B cell (primary cell): ENCODE data around the gene C2CD4C. TPM values are rescaled to one million over a fixed set of nuclear protein-coding genes. Genes with fewer than 3 reads are reported as not detected.

Experiments used
- ATAC-seq: fragments of 200-7000 bp; cut with Tn5 transposase; one replicate; pipeline ENCODE4 v1.10.0; 2021; ENCODE audit warnings: low read depth, mild to moderate bottlenecking, moderate number of reproducible peaks, moderate library complexity
- CTCF ChIA-PET: fragments of 350-600 bp; sonication (Branson Sonifier 250); formaldehyde crosslinking; loops from one replicate; lab custom pipeline; 2021; ENCODE audit warnings: antibody characterized with exemption, inconsistent platforms; lab: Charles Lee
- POLR2A ChIA-PET: fragments of 350-600 bp; sonication (Branson Sonifier 250); formaldehyde crosslinking; loops from one replicate; lab custom pipeline; 2021; ENCODE audit warnings: antibody characterized with exemption; lab: Charles Lee
- DNase-seq: peaks from one replicate; pipeline ENCODE4 v3.0.0; 2013
- H2AFZ ChIP-seq: 2 replicates; pipeline ENCODE4 v1.6.1; 2012; ENCODE audit warnings: mild to moderate bottlenecking, low read depth, low read length; ENCODE audit not compliant: insufficient read depth, poor library complexity, severe bottlenecking
- H3K27ac ChIP-seq, 2 donors: 1 replicate in 1 of 2; 2 replicates in 1 of 2; pipeline ENCODE4 v1.5.1; 2012 to 2013; ENCODE audit warnings: low read length in 2 of 2, mild to moderate bottlenecking in 2 of 2, moderate library complexity in 1 of 2
- H3K27me3 ChIP-seq, 4 experiments: fragments of 200-600 bp in 1 of 4; sonication (generic) in 1 of 4; replicated peaks in 1 of 4; 1 replicate in 2 of 4; 2 replicates in 2 of 4; pipeline versions ENCODE4 v1.6.1 to v1.7.0; 2013 to 2016; ENCODE audit warnings: low read length in 3 of 4, mild to moderate bottlenecking in 2 of 4, mixed read lengths in 1 of 4, moderate library complexity in 1 of 4; ENCODE audit not compliant: insufficient read depth in 4 of 4, control insufficient read depth in 3 of 4; ENCODE audit errors: control extremely low read depth in 1 of 4
- H3K36me3 ChIP-seq, 2 experiments: replicated peaks in 1 of 2; 1 replicate in 1 of 2; 2 replicates in 1 of 2; pipeline versions ENCODE4 v1.6.1 to v1.7.1; 2013; ENCODE audit warnings: low read length in 1 of 2; ENCODE audit not compliant: insufficient read depth in 2 of 2, control insufficient read depth in 1 of 2; ENCODE audit errors: control extremely low read depth in 1 of 2, extremely low read depth in 1 of 2
- H3K4me1 ChIP-seq, 2 donors: fragments of 200-600 bp in 1 of 2; sonication (generic) in 1 of 2; 1 replicate in 1 of 2; 2 replicates in 1 of 2; pipeline versions ENCODE4 v1.5.1 to v1.6.1; 2013 to 2017; ENCODE audit warnings: low read length in 2 of 2; ENCODE audit not compliant: control insufficient read depth in 2 of 2, insufficient read depth in 2 of 2
- H3K4me2 ChIP-seq: replicated peaks from 2 replicates; pipeline ENCODE3; 2012; ENCODE audit warnings: mild to moderate bottlenecking, low read depth, low read length; ENCODE audit not compliant: poor library complexity, severe bottlenecking
- H3K4me3 ChIP-seq, 5 experiments: fragments of 200-600 bp in 1 of 5; sonication (generic) in 1 of 5; 1 replicate in 3 of 5; 2 replicates in 2 of 5; pipeline versions ENCODE4 v1.5.1 to v1.7.0; 2011 to 2016; ENCODE audit warnings: low read length in 4 of 5, mild to moderate bottlenecking in 4 of 5, low read depth in 2 of 5, control low read depth in 1 of 5, moderate library complexity in 1 of 5; ENCODE audit not compliant: insufficient read depth in 1 of 5; ENCODE audit errors: control extremely low read depth in 1 of 5, extremely low read depth in 1 of 5
- H3K79me2 ChIP-seq: fragments of 200-600 bp; sonication (generic); one replicate; pipeline ENCODE4 v1.6.0; 2016; ENCODE audit warnings: low read length; ENCODE audit not compliant: control insufficient read depth, insufficient read depth
- H3K9ac ChIP-seq: fragments of 200-600 bp; sonication (generic); 2 replicates; pipeline ENCODE4 v1.6.1; 2017; ENCODE audit warnings: mild to moderate bottlenecking, low read length, moderate library complexity
- H3K9me3 ChIP-seq, 3 donors: one replicate each; pipeline versions ENCODE4 v1.6.1 to v1.7.1; 2013; ENCODE audit warnings: low read length in 2 of 3; ENCODE audit not compliant: control insufficient read depth in 2 of 3, insufficient read depth in 1 of 3; ENCODE audit errors: control extremely low read depth in 1 of 3
- H4K20me1 ChIP-seq: 2 replicates; pipeline ENCODE4 v1.6.0; 2012; ENCODE audit warnings: mild to moderate bottlenecking, low read length; ENCODE audit not compliant: insufficient read depth, control insufficient read depth, poor library complexity, severe bottlenecking
- H3K27ac Mint-ChIP-seq: one replicate; pipeline ENCODE4 v1.8.0; 2021; ENCODE audit warnings: mixed read lengths
- H3K27me3 Mint-ChIP-seq: one replicate; pipeline ENCODE4 v1.8.0; 2021; ENCODE audit warnings: mixed read lengths
- H3K4me1 Mint-ChIP-seq: one replicate; pipeline ENCODE4 v1.8.0; 2021; ENCODE audit warnings: mixed read lengths
- H3K4me3 Mint-ChIP-seq: one replicate; pipeline ENCODE4 v1.8.0; 2021; ENCODE audit warnings: mixed read lengths
- H3K9me3 Mint-ChIP-seq: one replicate; pipeline ENCODE4 v1.8.0; 2022; ENCODE audit warnings: mixed read lengths; ENCODE audit not compliant: insufficient read depth
- CTCF ChIP-seq: fragments of 200-600 bp; IDR thresholded peaks from one replicate; pipeline ENCODE4 v1.8.0; 2022; ENCODE audit warnings: antibody characterized with exemption, mild to moderate bottlenecking
- EZH2 ChIP-seq: IDR thresholded peaks from 2 replicates; pipeline ENCODE4 v1.6.1; 2012; ENCODE audit warnings: borderline replicate concordance, low read depth, mild to moderate bottlenecking, moderate library complexity, low read length; ENCODE audit not compliant: insufficient read depth, poor library complexity, severe bottlenecking
- WGBS: methylation state at CpG from one replicate; pipeline ENCODE4 v1.1.5; 2013; ENCODE audit warnings: missing lambda C conversion rate; ENCODE audit not compliant: insufficient coverage; 5-methylcytosine and 5-hydroxymethylcytosine counted together
- intact Hi-C: fragments of 100-400 bp; cut with micrococcal nuclease; formaldehyde crosslinking; loops from one replicate; pipeline ENCODE4 v1.10.0; 2022
- polyA plus RNA-seq: library from polyadenylated mRNA; depleted of rRNA; stranded (reverse); fragments of >200 nt; gene quantifications from 2 replicates; pipeline ENCODE4 v1.2.3, GENCODE V29; 2012
- total RNA-seq, 2 donors: library from RNA; stranded (reverse); fragments of 120-200 nt in 1 of 2; gene quantifications; 1 replicate in 1 of 2; 2 replicates in 1 of 2; pipeline versions ENCODE4 v1.2.3 to v1.2.4, GENCODE V29; 2013 to 2022

C2CD4C gene
- total and polyA plus RNA-seq, 2 donors (not counting 1 experiment from before 2014, with no cell fraction given), result not detected

GRCh38 chr19:392375-392970 lies 16.5 kb downstream of the C2CD4C start:
- Histone ChIP-seq H3K27ac (no peak overlapping the region), H3K79me2 (no peaks in the 10 kb centered on the region), H3K9me3 (peaks cover 0 to 29% (median 0%) of the 10 kb centered on the region in 3 donors), H3K4me1 (no peaks in the 10 kb centered on the region), H3K36me3 (no peaks in the 10 kb centered on the region), H4K20me1 (no peaks in the 10 kb centered on the region), H3K4me2 (no peak overlapping the region), H2AFZ (no peak overlapping the region), H3K4me3 (no peak overlapping the region), H3K27me3 (peaks cover 0 to 8% (median 0%) of the 10 kb centered on the region in 4 experiments), H3K9ac (no peak overlapping the region)
- no peak for TF ChIP-seq EZH2
- no peak for TF ChIP-seq CTCF
- no peaks in the 10 kb centered on the region for H3K4me1 Mint-ChIP-seq
- DNase-seq, result no peak
- intact Hi-C loops, result no loop called here
- no peak overlapping the region for H3K27ac Mint-ChIP-seq
- 68% methylated on average over 8 of the region's 17 CpGs for WGBS
- CTCF ChIA-PET, result no interaction called here
- no peak overlapping the region for H3K4me3 Mint-ChIP-seq
- H3K9me3 Mint-ChIP-seq, result no peaks in the 10 kb centered on the region
- peaks cover 7% of the 10 kb centered on the region for H3K27me3 Mint-ChIP-seq
- POLR2A ChIA-PET, result no interaction called here
- no peak for ATAC-seq

- intact Hi-C loops, result no loop called here
- H3K4me1 Mint-ChIP-seq, result no peaks in the 10 kb centered on the region
- H3K9me3 Mint-ChIP-seq, result no peaks in the 10 kb centered on the region
- WGBS, result 91% methylated on average over 30 of the region's 30 CpGs
- Histone ChIP-seq H3K9ac (no peak overlapping the region), H3K4me1 (no peaks in the 10 kb centered on the region), H3K79me2 (no peaks in the 10 kb centered on the region), H3K9me3 (peaks cover 0 to 30% (median 0%) of the 10 kb centered on the region in 3 donors), H3K27me3 (peaks cover 0 to 10% (median 0%) of the 10 kb centered on the region in 4 experiments), H3K36me3 (no peaks in the 10 kb centered on the region), H3K4me3 (no peak overlapping the region), H3K27ac (no peak overlapping the region), H3K4me2 (no peak overlapping the region), H4K20me1 (no peaks in the 10 kb centered on the region), H2AFZ (no peak overlapping the region)
- H3K4me3 Mint-ChIP-seq, result no peak overlapping the region
- peaks cover 7% of the 10 kb centered on the region for H3K27me3 Mint-ChIP-seq
- DNase-seq, result no peak
- ChIA-PET POLR2A (no interaction called here), CTCF (no interaction called here)
- no peak for ATAC-seq
- TF ChIP-seq EZH2, result no peak
- no peak overlapping the region for H3K27ac Mint-ChIP-seq
These were observed 17.1 kb downstream of the C2CD4C start for GRCh38 chr19:391726-392374.
